Measurements from ENCODE around the gene ZNF845. TPM values are rescaled to one million over a fixed set of nuclear protein-coding genes. Genes with fewer than 3 reads are reported as not detected.
"Not testable (repeated sequence)": the region's sequence is repeated elsewhere in the genome, so short reads cannot be mapped to it uniquely, and the experiment has no call there.

ZNF845 gene
- total RNA-seq, 2 experiments from 2014 or later = 4.8 to 5.1 TPM

GRCh38 chr19:53374743-53375142, 41.2 kb downstream of the ZNF845 start:
- ChIA-PET CTCF (no interaction called here), POLR2A (no interaction called here)

DNA sequence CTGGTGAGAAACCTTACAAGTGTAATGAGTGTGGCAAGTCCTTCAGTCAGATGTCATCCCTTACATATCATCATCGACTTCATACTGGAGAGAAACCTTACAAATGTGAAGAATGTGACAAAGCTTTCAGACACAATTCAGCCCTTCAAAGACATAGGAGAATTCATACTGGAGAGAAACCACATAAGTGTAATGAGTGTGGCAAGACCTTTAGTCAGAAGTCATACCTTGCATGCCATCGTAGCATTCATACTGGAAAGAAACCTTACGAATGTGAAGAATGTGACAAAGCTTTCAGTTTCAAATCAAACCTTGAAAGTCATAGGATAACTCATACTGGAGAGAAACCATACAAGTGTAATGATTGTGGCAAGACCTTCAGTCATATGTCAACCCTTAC, 47.8 kb downstream of the ZNF845 start:
- ChIA-PET CTCF (no interaction called here), POLR2A (no interaction called here)

DNA sequence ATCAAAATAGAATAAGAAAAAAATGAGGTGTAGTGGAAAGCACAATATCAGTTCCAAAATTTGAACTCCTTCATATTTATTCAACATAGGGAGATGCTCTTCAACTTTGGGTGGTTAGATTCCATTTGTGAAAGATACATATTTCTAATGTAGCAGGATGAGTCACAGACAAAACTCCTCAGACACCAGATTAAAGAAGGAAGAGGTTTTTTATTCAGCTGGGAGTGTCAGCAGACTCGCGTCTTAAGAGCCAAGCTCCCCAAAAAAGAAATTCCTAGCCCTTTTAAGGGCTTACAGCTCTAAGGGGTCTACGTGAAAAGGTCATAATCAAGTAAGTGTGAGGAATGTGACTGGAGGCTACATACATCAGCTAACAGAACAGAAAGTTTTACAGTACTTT, 54.6 kb downstream of the ZNF845 start:
- ChIA-PET POLR2A (no interaction called here), CTCF (no interaction called here)

GRCh38 chr19:53388904-53389303, 55.4 kb downstream of the ZNF845 start:
- CTCF ChIA-PET = no interaction called here
- POLR2A ChIA-PET = no interaction called here

DNA sequence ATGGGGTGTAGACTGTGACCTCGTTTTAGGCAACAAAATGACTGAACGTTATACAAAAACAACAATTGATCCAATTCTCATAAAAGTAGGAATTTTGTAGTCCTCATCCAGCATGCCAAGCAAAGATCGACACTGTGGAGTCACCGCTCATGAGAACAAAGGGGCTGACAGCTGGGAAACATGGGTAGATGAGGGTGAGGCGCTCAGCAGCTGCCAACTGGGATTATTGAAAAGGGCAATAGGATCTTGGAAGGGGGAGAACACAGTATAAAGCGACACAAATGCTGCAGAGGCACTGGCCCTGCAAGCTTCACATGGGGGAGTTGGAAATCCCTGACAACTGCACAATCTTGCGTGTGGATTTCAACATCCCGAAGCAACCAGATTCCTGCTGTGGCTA, 56.0 kb downstream of the ZNF845 start:
- ChIA-PET POLR2A (no interaction called here), CTCF (no interaction called here)

GRCh38 chr19:53389978-53390377, 56.4 kb downstream of the ZNF845 start:
- CTCF ChIA-PET = no interaction called here

DNA sequence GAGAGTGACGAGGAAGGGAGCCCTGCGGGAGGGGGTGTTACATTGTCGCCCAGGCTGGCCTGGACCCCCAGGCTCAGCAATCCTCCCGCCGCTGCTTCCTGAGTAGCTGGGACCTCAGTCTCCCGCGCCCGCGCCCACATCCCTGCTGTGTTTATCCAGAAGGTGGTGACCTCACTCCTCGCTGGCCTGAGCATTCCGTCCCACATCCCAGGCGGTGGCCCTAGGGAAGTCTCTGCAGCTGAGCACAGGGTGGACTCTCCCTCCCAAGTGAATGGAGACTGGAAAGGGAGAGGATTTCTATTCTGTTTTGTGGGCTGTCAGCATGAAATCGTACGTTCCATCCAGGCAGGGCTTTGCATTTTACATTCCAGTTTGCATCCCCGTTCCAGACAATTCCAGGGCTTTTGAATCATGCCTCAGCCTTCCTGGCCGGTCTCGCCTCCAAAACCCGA, 61.0 kb downstream of the ZNF845 start:
- ChIA-PET POLR2A (interaction anchor here (0.6 kb wide), 1 partner anchor 126 kb away, joined by 3 read pairs; no protein-coding TSS in a partner anchor), CTCF (no interaction called here)

More at GRCh38 chr19:53389978-53390377, 56.4 kb downstream of the ZNF845 start:
- POLR2A ChIA-PET = no interaction called here

DNA sequence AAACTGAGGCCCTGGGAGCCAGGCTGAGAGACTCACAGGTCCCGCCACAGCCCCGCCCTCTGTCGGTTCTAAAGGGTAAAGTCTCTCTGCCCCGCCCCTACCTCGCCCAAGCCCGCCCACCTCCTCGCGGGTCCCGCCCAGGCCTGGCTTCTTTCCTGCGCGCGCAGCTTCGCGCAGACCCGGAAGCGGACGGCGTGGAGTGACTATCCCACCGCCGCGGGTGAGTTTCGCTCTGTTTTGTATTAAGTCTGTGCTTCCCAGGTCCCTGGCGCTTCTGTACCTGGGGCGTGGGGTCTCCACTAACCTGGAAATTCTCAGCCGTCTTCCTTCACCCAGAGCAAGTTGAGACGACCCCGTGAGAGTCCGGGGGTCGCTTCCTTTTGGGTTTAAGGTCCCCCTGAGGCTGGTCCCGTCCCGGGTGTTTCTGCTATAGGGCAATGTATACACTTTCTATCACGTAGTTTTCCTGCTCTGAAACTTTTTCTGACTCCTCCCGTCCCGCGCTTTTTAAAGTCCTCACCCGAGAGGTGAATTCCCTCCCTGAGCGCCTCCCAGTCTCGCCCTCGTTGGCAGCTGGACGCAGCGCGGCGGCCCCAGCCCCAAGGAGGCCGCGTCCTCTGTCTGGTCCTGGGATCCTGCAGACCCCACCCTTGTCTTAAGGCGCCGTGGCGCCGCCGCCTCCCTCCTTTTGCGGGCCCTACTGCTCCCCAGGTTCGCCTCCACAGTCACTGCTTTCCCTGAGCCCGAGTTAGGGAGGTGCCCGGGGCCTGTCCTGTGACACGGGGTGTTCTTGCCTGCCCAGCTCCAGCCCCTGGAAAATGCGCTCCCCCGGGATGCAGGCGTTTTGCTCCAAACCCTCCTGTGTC, 61.7 kb downstream of the ZNF845 start, which contains the start of gene ZNF765:
TSS of gene ZNF765 (plus strand) at position 176 of the 866 bp plus-strand sequence. CDS start 2,867 bp downstream, outside the sequence.
- POLR2A ChIA-PET = interaction anchor here (0.6 kb wide), 1 partner anchor 125 kb away, joined by 3 read pairs; no protein-coding TSS in a partner anchor
- CTCF ChIA-PET = interaction anchor here (0.5 kb wide), 1 partner anchor 9 kb away, joined by 3 read pairs; no protein-coding TSS in a partner anchor

GRCh38 chr19:53395840-53396524, 62.4 kb downstream of the ZNF845 start:
- CTCF ChIA-PET, POLR2A ChIA-PET: not testable (repeated sequence)

DNA sequence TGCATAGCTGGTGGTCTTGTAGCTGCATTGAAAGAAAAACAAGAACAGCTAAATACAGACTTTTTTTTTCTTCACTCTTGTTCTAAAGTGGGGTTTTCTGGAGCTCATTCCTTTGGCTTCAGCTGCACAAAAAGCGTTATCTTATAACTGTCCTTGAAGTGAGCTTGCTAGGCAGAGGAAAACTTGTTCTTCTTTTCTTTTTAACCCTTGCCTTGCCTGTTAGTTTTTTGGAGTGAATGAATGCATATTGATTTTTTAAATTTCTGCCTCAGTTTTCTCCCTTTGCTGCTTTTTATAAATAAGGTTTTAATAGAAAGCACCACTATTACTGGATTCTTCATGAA, 62.9 kb downstream of the ZNF845 start:
- ChIA-PET CTCF (no interaction called here), POLR2A (no interaction called here)

DNA sequence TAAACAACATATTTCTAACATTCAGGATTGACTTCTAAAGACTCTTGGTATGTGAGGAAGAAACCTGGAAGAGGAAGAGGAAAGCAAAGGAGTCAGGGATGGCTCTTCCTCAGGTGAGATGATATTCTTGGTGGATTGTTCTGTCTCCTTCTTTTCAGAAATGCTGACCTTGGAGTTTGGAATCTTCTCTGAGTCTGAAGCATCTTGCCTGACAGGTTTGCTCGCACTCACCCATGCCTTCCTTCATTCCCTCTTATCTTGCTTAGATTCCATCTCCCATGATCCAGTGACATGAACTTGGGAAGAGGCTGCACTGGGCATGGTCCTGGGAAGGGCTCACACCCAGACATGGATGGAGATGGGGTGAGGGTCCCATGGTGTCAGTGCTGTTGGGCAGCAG, 64.4 kb downstream of the ZNF845 start:
- CTCF ChIA-PET = interaction anchor here (1.1 kb wide), 1 partner anchor 41 kb away, joined by 3 read pairs; no protein-coding TSS in a partner anchor
- POLR2A ChIA-PET = not testable (repeated sequence)

Other genes with a start within 250 kb of the ZNF845 start
- gene ZNF160, start 230.3 kb upstream of the ZNF845 start, total RNA-seq = 10 to 100 TPM; 21.9 to 22.8 TPM
- under 1 TPM; 0.31 to 0.84 TPM for gene ZNF415, start 200.8 kb upstream of the ZNF845 start, total RNA-seq
- gene ZNF347, start 174.7 kb upstream of the ZNF845 start, total RNA-seq = 1 to 10 TPM; 6.7 to 7.8 TPM
- 1 to 10 TPM; 3.5 to 4.3 TPM for gene ZNF665, start 140.4 kb upstream of the ZNF845 start, total RNA-seq
- gene ZNF677, start 78.9 kb upstream of the ZNF845 start, total RNA-seq = 1 to 10 TPM; 4.9 to 5.0 TPM
- gene VN1R2, start 75.5 kb upstream of the ZNF845 start, total RNA-seq = not detected
- not detected for gene VN1R4, start 66.0 kb upstream of the ZNF845 start, total RNA-seq
- gene ZNF525, start 32.0 kb downstream of the ZNF845 start, total RNA-seq = 10 to 100 TPM; 17.0 to 18.3 TPM
- 1 to 10 TPM; 8.8 to 9.7 TPM for gene ZNF765, start 61.4 kb downstream of the ZNF845 start, total RNA-seq
- 1 to 10 TPM; 9.5 to 9.7 TPM for gene ZNF761, start 98.2 kb downstream of the ZNF845 start, total RNA-seq
- gene ZNF813, start 134.0 kb downstream of the ZNF845 start, total RNA-seq = 1 to 10 TPM; 5.7 to 6.0 TPM
- gene ZNF331, start 204.4 kb downstream of the ZNF845 start, total RNA-seq = 10 to 100 TPM; 15.6 to 18.8 TPM